CD14-positive monocyte (primary cell): ENCODE results near the gene DNAAF2. TPM values are rescaled to one million over a fixed set of nuclear protein-coding genes. Genes with fewer than 3 reads are reported as not detected.
A peak's percentile ranks its signal among the peaks of the same experiment; 100 is the strongest.

Experiments used
- DNase-seq, 3 donors: peaks; one replicate each; pipeline ENCODE4 v3.0.0-alpha.2; 2011 to 2022
- H2AFZ ChIP-seq: 2 replicates; pipeline ENCODE4 v1.6.0; 2012; ENCODE audit warnings: mild to moderate bottlenecking, low read depth, low read length, inconsistent platforms; ENCODE audit not compliant: insufficient read depth, poor library complexity, severe bottlenecking
- H3K27ac ChIP-seq, 2 donors: 1 replicate in 1 of 2; 2 replicates in 1 of 2; pipeline ENCODE4 v1.5.1; 2012 to 2013; ENCODE audit warnings: low read length in 2 of 2, control low read depth in 1 of 2, inconsistent platforms in 1 of 2, low read depth in 1 of 2, mild to moderate bottlenecking in 1 of 2
- H3K27me3 ChIP-seq, 2 donors: one replicate each; pipeline versions ENCODE4 v1.6.0 to v1.6.1; 2011 to 2013; ENCODE audit warnings: low read length in 2 of 2; ENCODE audit not compliant: control insufficient read depth in 2 of 2, insufficient read depth in 2 of 2
- H3K36me3 ChIP-seq, 2 donors: replicated peaks in 1 of 2; 1 replicate in 1 of 2; 2 replicates in 1 of 2; pipeline versions ENCODE4 v1.5.1 to v1.6.1; 2012 to 2013; ENCODE audit warnings: low read length in 2 of 2, control low read depth in 1 of 2, inconsistent platforms in 1 of 2, mild to moderate bottlenecking in 1 of 2; ENCODE audit not compliant: insufficient read depth in 2 of 2, control insufficient read depth in 1 of 2
- H3K4me1 ChIP-seq, 2 donors: 1 replicate in 1 of 2; 2 replicates in 1 of 2; pipeline versions ENCODE4 v1.5.1 to v1.6.1; 2012 to 2013; ENCODE audit warnings: low read length in 2 of 2, control low read depth in 1 of 2, inconsistent platforms in 1 of 2, mild to moderate bottlenecking in 1 of 2, moderate library complexity in 1 of 2; ENCODE audit not compliant: insufficient read depth in 2 of 2, control insufficient read depth in 1 of 2
- H3K4me2 ChIP-seq: replicated peaks from 2 replicates; pipeline ENCODE3; 2012; ENCODE audit warnings: low read length, moderate library complexity, mild to moderate bottlenecking; ENCODE audit not compliant: poor library complexity, severe bottlenecking; ENCODE audit errors: extremely low read depth
- H3K4me3 ChIP-seq, 3 experiments: fragments of 200-600 bp in 1 of 3; sonication (generic) in 1 of 3; replicated peaks in 1 of 3; 1 replicate in 2 of 3; 2 replicates in 1 of 3; pipeline ENCODE4 v1.5.1; 2011 to 2013; ENCODE audit warnings: low read length in 3 of 3, mild to moderate bottlenecking in 3 of 3, control low read depth in 2 of 3, low read depth in 2 of 3, inconsistent platforms in 1 of 3, moderate library complexity in 1 of 3
- H3K79me2 ChIP-seq: 2 replicates; pipeline ENCODE4 v1.6.0; 2012; ENCODE audit warnings: mild to moderate bottlenecking, control low read depth, inconsistent platforms, low read length, moderate library complexity; ENCODE audit not compliant: insufficient read depth
- H3K9ac ChIP-seq: 2 replicates; pipeline ENCODE4 v1.6.0; 2017; ENCODE audit warnings: low read length, mild to moderate bottlenecking; ENCODE audit not compliant: insufficient read depth, poor library complexity, severe bottlenecking
- H3K9me3 ChIP-seq, 2 donors: replicated peaks in 1 of 2; 1 replicate in 1 of 2; 2 replicates in 1 of 2; pipeline versions ENCODE4 v1.5.1 to v1.6.1; 2012 to 2013; ENCODE audit warnings: low read length in 2 of 2, control low read depth in 1 of 2; ENCODE audit not compliant: control insufficient read depth in 1 of 2, insufficient read depth in 1 of 2
- H4K20me1 ChIP-seq: 2 replicates; pipeline ENCODE4 v1.6.0; 2012; ENCODE audit warnings: mild to moderate bottlenecking, low read length, control low read depth, moderate library complexity; ENCODE audit not compliant: insufficient read depth
- H3K27ac Mint-ChIP-seq, 7 donors: one replicate each; pipeline ENCODE4 v1.8.0; 2020; ENCODE audit warnings: mild to moderate bottlenecking in 7 of 7, mixed read lengths in 7 of 7, moderate library complexity in 6 of 7, inconsistent platforms in 2 of 7
- H3K27me3 Mint-ChIP-seq, 3 donors: one replicate each; pipeline ENCODE4 v1.8.0; 2021 to 2022; ENCODE audit warnings: low read depth in 3 of 3, mild to moderate bottlenecking in 3 of 3, mixed read lengths in 3 of 3, moderate library complexity in 3 of 3, inconsistent platforms in 1 of 3
- H3K36me3 Mint-ChIP-seq, 2 donors: one replicate each; pipeline ENCODE4 v1.8.0; 2020; ENCODE audit warnings: mixed read lengths in 2 of 2, inconsistent platforms in 1 of 2, mild to moderate bottlenecking in 1 of 2
- H3K4me1 Mint-ChIP-seq: one replicate; pipeline ENCODE4 v1.8.0; 2020; ENCODE audit warnings: mild to moderate bottlenecking, mixed read lengths
- H3K4me3 Mint-ChIP-seq, 2 donors: one replicate each; pipeline ENCODE4 v1.8.0; 2020; ENCODE audit warnings: mild to moderate bottlenecking in 2 of 2, mixed read lengths in 2 of 2, moderate library complexity in 1 of 2
- H3K9me3 Mint-ChIP-seq, 7 donors: one replicate each; pipeline ENCODE4 v1.8.0; 2020 to 2022; ENCODE audit warnings: mixed read lengths in 7 of 7, mild to moderate bottlenecking in 6 of 7, moderate library complexity in 6 of 7, inconsistent platforms in 2 of 7
- CTCF ChIP-seq: fragments of 200-600 bp; IDR thresholded peaks from one replicate; pipeline ENCODE4 v1.8.0; 2022; ENCODE audit warnings: antibody characterized with exemption, mild to moderate bottlenecking
- WGBS: methylation state at CpG from one replicate; pipeline ENCODE4 v1.1.5; 2013; ENCODE audit warnings: missing lambda C conversion rate; ENCODE audit not compliant: insufficient coverage; 5-methylcytosine and 5-hydroxymethylcytosine counted together
- intact Hi-C, 2 donors: fragments of 100-400 bp; cut with micrococcal nuclease; formaldehyde crosslinking; loops; one replicate each; pipeline versions ENCODE4 v1.15.0 to v1.15.1; 2023
- polyA minus RNA-seq: library from RNA; depleted of rRNA, polyadenylated mRNA; stranded (reverse); fragments of >200 nt; gene quantifications from 2 replicates; pipeline ENCODE4 v1.2.3, GENCODE V29; 2012
- polyA plus RNA-seq, 3 donors: library from polyadenylated mRNA; depleted of rRNA in 1 of 3; unstranded in 2 of 3; stranded (reverse) in 1 of 3; fragments of 300-500 nt in 2 of 3; fragments of >200 nt in 1 of 3; fragmentation: Illumina TruSeq in 2 of 3; gene quantifications; 1 replicate in 2 of 3; 2 replicates in 1 of 3; pipeline ENCODE4 v1.2.3, GENCODE V29; 2012 to 2021
- total RNA-seq, 12 experiments: library from RNA in 1 of 12; stranded (reverse) in 1 of 12; fragments of 120-200 nt in 1 of 12; gene quantifications; one replicate each; pipeline ENCODE4 v1.2.4 and lab custom pipeline; 2013 to 2026; ENCODE audit warnings: mixed read lengths in 6 of 12, inconsistent platforms in 1 of 12

DNAAF2 gene
- 4.9 TPM for total RNA-seq (2013)
- polyA plus RNA-seq (1 to 10 TPM; 1.9 to 6.9 (median 6.8) TPM), polyA minus RNA-seq (2.4 and 4.6 TPM in 2 replicates), total RNA-seq (lab: John Stamatoyannopoulos, UW) (1.4 to 7.5 (median 3.5) reads per million in 11 experiments)

- Histone ChIP-seq H3K4me3 (peak within 1 kb of the TSS; percentile 72 to 97 (median 92)), H3K36me3 (peaks cover 2 to 15% of the 10 kb centered on the region in 2 donors), H4K20me1 (peaks cover 28% of the 10 kb centered on the region), H3K4me1 (peaks cover 27 to 42% of the 10 kb centered on the region in 2 donors), H3K79me2 (peaks cover 83% of the 10 kb centered on the region), H2AFZ (peak within 1 kb of the TSS; percentile 100), H3K9ac (peak within 1 kb of the TSS; percentile 90), H3K4me2 (peak within 1 kb of the TSS; percentile 98), H3K9me3 (no peaks in the 10 kb centered on the region), H3K27me3 (no peaks in the 10 kb centered on the region), H3K27ac (peak within 1 kb of the TSS; percentile 91 to 95)
- H3K9me3 Mint-ChIP-seq = no peaks in the 10 kb centered on the region
- DNase-seq = peak; percentile 38 to 61 (median 40)
- peaks cover 14 to 21% of the 10 kb centered on the region in 2 donors for H3K36me3 Mint-ChIP-seq
- peak within 1 kb of the TSS; percentile 98 to 99 for H3K4me3 Mint-ChIP-seq
- under 1% methylated on average over 71 of the region's 80 CpGs for WGBS
- peak within 1 kb of the TSS; percentile 88 to 96 (median 93) for H3K27ac Mint-ChIP-seq
- TF ChIP-seq CTCF = peak; percentile 66
- H3K27me3 Mint-ChIP-seq = peaks cover 0 to 4% (median 0%) of the 10 kb centered on the region in 3 donors
- H3K4me1 Mint-ChIP-seq = peaks cover 52% of the 10 kb centered on the region
- intact Hi-C loops = loop anchor here (5.0 to 10.0 kb wide), 2 partner anchors 37 to 130 kb away; partner anchors contain the start of genes KLHDC2 (in 1 of the 2) and LRR1 (in 1 of the 2)
These were observed at the start of gene DNAAF2 for GRCh38 chr14:49634547-49635334. Gene DNAAF2, minus strand, starts transcription at chr14:49635244. Its CDS starts 95 bp downstream, at chr14:49635149.

GRCh38 chr14:49679271-49679670, 44.2 kb upstream of the DNAAF2 start:
- Histone ChIP-seq H3K27ac (no peak overlapping the region), H3K4me3 (no peak overlapping the region), H3K4me2 (no peak overlapping the region), H3K36me3 (peaks cover 0 to 25% of the 10 kb centered on the region in 2 donors), H3K27me3 (no peaks in the 10 kb centered on the region), H3K9me3 (no peaks in the 10 kb centered on the region), H4K20me1 (no peaks in the 10 kb centered on the region), H3K9ac (no peak overlapping the region), H3K4me1 (no peaks in the 10 kb centered on the region), H3K79me2 (no peaks in the 10 kb centered on the region), H2AFZ (no peak overlapping the region)
- no peak for TF ChIP-seq CTCF
- Mint-ChIP-seq H3K36me3 (peaks cover 10 to 34% of the 10 kb centered on the region in 2 donors), H3K4me1 (no peaks in the 10 kb centered on the region), H3K27me3 (no peaks in the 10 kb centered on the region), H3K4me3 (no peak overlapping the region), H3K27ac (peak overlapping the region in 2 of 7 donors; percentile 20 to 46), H3K9me3 (no peaks in the 10 kb centered on the region)
- no CpG with 5 or more reads among the region's 2 CpGs for WGBS
- no peak for DNase-seq
- intact Hi-C loops = no loop called here
